Measurements from ENCODE around the gene C2CD2.

C2CD2 gene

GRCh38 chr21:41932576-41933312 is 21.1 kb downstream of the C2CD2 start:
- H3K4me3 ChIP-seq (ENCODE audit: low read length) = no peak overlapping the region
- TF ChIP-seq CTCF (IDR thresholded peaks at IDR 0.05; ENCODE audit: insufficient read depth, low read depth, low read length, missing control alignments) = no peak
- peak; percentile 53 for DNase-seq (ENCODE audit: low read depth)

- peak; percentile 99 for DNase-seq (ENCODE audit: low read depth)
- no peak for TF ChIP-seq CTCF (IDR thresholded peaks at IDR 0.05; ENCODE audit: insufficient read depth, low read depth, low read length, missing control alignments)
- no peak overlapping the region for H3K4me3 ChIP-seq (ENCODE audit: low read length)
These were observed 21.6 kb downstream of the C2CD2 start for GRCh38 chr21:41932191-41932575.

GRCh38 chr21:41931041-41931451 is 22.8 kb downstream of the C2CD2 start:
- peak; percentile 91 for DNase-seq (ENCODE audit: low read depth)
- TF ChIP-seq CTCF (IDR thresholded peaks at IDR 0.05; ENCODE audit: insufficient read depth, low read depth, low read length, missing control alignments) = no peak
- H3K4me3 ChIP-seq (ENCODE audit: low read length) = no peak overlapping the region

GRCh38 chr21:41929248-41929647 is 24.6 kb downstream of the C2CD2 start:
- TF ChIP-seq CTCF (IDR thresholded peaks at IDR 0.05; ENCODE audit: insufficient read depth, low read depth, low read length, missing control alignments) = no peak
- no peak for DNase-seq (ENCODE audit: low read depth)
- H3K4me3 ChIP-seq (ENCODE audit: low read length) = no peak overlapping the region

- no peak for TF ChIP-seq CTCF (IDR thresholded peaks at IDR 0.05; ENCODE audit: insufficient read depth, low read depth, low read length, missing control alignments)
- DNase-seq (ENCODE audit: low read depth) = no peak
- no peak overlapping the region for H3K4me3 ChIP-seq (ENCODE audit: low read length)
These were observed 25.1 kb downstream of the C2CD2 start for GRCh38 chr21:41928621-41929220.

GRCh38 chr21:41927727-41928409 is 25.9 kb downstream of the C2CD2 start:
- TF ChIP-seq CTCF (IDR thresholded peaks at IDR 0.05; ENCODE audit: insufficient read depth, low read depth, low read length, missing control alignments) = no peak
- DNase-seq (ENCODE audit: low read depth) = no peak
- no peak overlapping the region for H3K4me3 ChIP-seq (ENCODE audit: low read length)
